Skeletal muscle tissue (tissue), 4 donors: Measurements from ENCODE around the gene PRKRIP1. TPM values are rescaled to one million over a fixed set of nuclear protein-coding genes. Genes with fewer than 3 reads are reported as not detected.
A peak's percentile ranks its signal among the peaks of the same experiment; 100 is the strongest.

Source experiments
- H3K27ac ChIP-seq: one replicate; pipeline ENCODE4 v1.7.0; 2013; ENCODE audit warnings: mild to moderate bottlenecking, low read depth, low read length, inconsistent platforms
- H3K27me3 ChIP-seq, 3 donors: one replicate each; pipeline ENCODE4 v1.7.0; 2013; ENCODE audit warnings: low read length in 3 of 3; ENCODE audit not compliant: control insufficient read depth in 3 of 3, insufficient read depth in 3 of 3
- H3K36me3 ChIP-seq, 3 donors: one replicate each; pipeline ENCODE4 v1.7.0; 2013; ENCODE audit warnings: low read length in 3 of 3; ENCODE audit not compliant: control insufficient read depth in 3 of 3, insufficient read depth in 3 of 3
- H3K4me1 ChIP-seq, 3 donors: one replicate each; pipeline ENCODE4 v1.7.0; 2013; ENCODE audit warnings: low read length in 3 of 3, mild to moderate bottlenecking in 3 of 3; ENCODE audit not compliant: control insufficient read depth in 3 of 3, insufficient read depth in 3 of 3
- H3K4me3 ChIP-seq, 3 donors: one replicate each; pipeline ENCODE4 v1.7.0; 2013; ENCODE audit warnings: low read length in 3 of 3
- H3K9ac ChIP-seq, 3 donors: one replicate each; pipeline ENCODE4 v1.7.0; 2013; ENCODE audit warnings: low read length in 3 of 3, mild to moderate bottlenecking in 3 of 3, moderate library complexity in 2 of 3, low read depth in 1 of 3
- H3K9me3 ChIP-seq, 3 donors: one replicate each; pipeline ENCODE4 v1.7.0; 2013; ENCODE audit warnings: low read length in 3 of 3; ENCODE audit not compliant: control insufficient read depth in 3 of 3
- total RNA-seq: library from RNA; depleted of rRNA; stranded (reverse); fragments of >200 nt; gene quantifications from one replicate; pipeline ENCODE4 v1.2.3, GENCODE V29; 2014
- donor health status: Osteomylitis.

PRKRIP1 gene
- total RNA-seq, 1 donor from 2014 or later, result 9.4 TPM

DNA sequence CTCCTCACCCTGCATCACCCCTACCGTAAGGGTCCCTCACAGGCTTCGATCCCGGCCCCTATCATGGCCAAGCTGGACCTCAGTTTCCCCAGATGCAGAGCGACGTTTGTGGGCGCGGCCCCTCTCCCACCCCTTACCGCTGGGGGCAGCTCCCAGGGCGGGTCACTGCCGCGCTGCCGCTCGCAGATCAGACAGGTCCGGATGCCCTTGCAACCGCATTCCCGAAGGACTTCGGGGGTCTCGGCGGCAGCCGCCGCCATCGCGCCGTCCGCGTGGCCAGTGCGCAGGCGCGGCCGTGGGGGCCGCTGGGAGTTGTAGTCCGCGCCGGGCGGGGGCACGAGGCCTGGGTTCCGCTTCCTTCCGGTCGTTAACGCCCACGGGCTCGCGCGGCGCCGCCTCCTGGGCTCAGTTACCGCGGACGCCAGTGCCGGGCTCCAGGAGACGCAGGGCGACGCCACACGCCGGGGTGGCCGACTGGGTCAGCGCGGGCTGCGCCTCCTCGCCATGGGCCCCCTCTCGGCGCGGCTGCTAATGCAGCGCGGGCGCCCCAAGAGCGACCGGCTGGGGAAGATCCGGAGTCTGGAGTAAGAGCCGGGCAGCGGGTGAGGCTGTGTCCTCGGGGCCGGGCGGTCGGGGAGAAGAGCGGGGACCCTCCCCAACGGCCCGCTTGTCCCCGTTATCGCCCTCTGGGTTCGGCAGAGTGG, 68.6 kb downstream of the PRKRIP1 start, which contains the start of the genes ALKBH4 and LRWD1:
Gene ALKBH4, minus strand, starts transcription at position 287 of the 704 bp plus-strand sequence. Its CDS starts 27 bp downstream, at position 260.
Gene LRWD1, plus strand, starts transcription at position 408 of the 704 bp plus-strand sequence. Its CDS starts 97 bp downstream, at position 505.
- peak within 1 kb of the TSS; percentile 64 for H3K27ac ChIP-seq
- peaks cover 0 to 7% (median 3%) of the 10 kb centered on the region in 3 donors for H3K36me3 ChIP-seq
- peaks cover 15 to 26% (median 20%) of the 10 kb centered on the region in 3 donors for H3K4me1 ChIP-seq
- H3K4me3 ChIP-seq, result peak within 1 kb of the TSS; percentile 98 to 100 (median 99)
- H3K9me3 ChIP-seq, result no peaks in the 10 kb centered on the region
- H3K9ac ChIP-seq, result peak within 1 kb of the TSS; percentile 96 to 99 (median 99)
- H3K27me3 ChIP-seq, result no peaks in the 10 kb centered on the region

DNA sequence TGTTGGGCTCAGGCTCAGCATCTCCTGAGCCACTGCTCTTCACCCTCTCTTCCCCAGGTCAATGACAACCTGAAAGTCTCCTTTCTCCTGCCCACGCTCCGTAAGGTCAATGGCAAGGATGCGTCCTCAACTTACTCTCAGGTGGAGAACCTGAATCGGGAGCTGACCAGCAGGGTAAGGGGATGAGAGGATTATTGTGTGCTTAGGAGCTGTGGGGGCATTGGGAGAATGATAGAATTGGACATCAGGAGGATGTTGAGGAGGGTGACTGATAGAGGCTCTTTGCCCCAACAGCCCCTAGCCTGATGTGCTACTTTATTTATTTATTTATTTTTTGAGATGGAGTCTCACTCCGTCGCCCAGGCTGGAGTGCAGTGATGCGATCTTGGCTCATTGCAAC, 69.9 kb downstream of the PRKRIP1 start:
- peak overlapping the region in 2 of 3 donors; percentile 61 to 96 for H3K9ac ChIP-seq

DNA sequence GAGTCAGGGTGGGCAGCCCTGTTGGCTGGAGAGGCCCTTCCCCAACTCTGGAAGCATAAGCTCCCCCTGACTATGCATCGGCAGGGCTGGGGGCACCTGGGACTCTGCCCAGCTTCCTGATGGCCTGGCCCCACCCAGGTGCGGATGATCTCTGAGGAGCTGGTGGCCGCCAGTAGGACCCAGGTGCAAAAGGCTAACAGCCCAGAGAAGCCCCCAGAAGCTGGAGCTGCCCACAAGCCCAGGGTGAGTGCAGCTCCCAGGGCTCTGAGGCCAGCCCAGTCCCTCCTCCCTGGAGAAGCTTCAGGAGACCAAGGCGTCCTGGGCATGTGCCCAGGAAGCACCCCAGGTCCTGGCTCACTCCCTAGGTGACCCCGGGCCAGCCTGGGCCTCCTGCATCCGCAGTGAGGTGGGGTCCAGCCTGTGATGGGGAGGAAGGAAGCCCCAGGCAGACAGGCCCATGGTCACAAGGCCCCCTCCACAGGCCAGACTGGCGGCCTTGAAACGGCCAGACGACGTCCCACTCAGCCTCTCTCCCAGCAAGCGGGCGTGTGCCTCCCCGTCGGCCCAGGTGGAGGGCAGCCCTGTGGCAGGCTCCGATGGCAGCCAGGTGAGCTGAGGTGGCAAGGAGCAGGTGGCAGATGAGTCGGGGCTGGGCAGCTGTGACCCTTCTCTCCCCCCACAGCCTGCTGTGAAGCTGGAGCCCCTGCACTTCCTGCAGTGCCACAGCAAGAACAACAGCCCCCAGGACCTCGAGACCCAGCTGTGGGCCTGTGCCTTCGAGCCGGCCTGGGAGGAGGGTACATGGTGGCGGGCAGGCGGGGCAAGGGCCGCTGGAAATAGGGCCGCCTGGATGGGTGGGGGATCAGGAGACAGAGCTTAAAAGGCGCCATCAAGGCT, 71.7 kb downstream of the PRKRIP1 start:
- Histone ChIP-seq H3K4me3 (no peak overlapping the region), H3K9me3 (no peaks in the 10 kb centered on the region), H3K36me3 (peaks cover 9 to 14% (median 10%) of the 10 kb centered on the region in 3 donors), H3K4me1 (peaks cover 19 to 32% (median 21%) of the 10 kb centered on the region in 3 donors), H3K9ac (no peak overlapping the region), H3K27ac (no peak overlapping the region), H3K27me3 (no peaks in the 10 kb centered on the region)

More for the DNA sequence above, 69.9 kb downstream of the PRKRIP1 start:
- Histone ChIP-seq H3K27me3 (no peaks in the 10 kb centered on the region), H3K36me3 (peaks cover 0 to 7% (median 3%) of the 10 kb centered on the region in 3 donors), H3K4me1 (peaks cover 20 to 32% (median 21%) of the 10 kb centered on the region in 3 donors), H3K9me3 (no peaks in the 10 kb centered on the region), H3K4me3 (peak overlapping the region in 2 of 3 donors; percentile 98 to 99), H3K27ac (no peak overlapping the region)

DNA sequence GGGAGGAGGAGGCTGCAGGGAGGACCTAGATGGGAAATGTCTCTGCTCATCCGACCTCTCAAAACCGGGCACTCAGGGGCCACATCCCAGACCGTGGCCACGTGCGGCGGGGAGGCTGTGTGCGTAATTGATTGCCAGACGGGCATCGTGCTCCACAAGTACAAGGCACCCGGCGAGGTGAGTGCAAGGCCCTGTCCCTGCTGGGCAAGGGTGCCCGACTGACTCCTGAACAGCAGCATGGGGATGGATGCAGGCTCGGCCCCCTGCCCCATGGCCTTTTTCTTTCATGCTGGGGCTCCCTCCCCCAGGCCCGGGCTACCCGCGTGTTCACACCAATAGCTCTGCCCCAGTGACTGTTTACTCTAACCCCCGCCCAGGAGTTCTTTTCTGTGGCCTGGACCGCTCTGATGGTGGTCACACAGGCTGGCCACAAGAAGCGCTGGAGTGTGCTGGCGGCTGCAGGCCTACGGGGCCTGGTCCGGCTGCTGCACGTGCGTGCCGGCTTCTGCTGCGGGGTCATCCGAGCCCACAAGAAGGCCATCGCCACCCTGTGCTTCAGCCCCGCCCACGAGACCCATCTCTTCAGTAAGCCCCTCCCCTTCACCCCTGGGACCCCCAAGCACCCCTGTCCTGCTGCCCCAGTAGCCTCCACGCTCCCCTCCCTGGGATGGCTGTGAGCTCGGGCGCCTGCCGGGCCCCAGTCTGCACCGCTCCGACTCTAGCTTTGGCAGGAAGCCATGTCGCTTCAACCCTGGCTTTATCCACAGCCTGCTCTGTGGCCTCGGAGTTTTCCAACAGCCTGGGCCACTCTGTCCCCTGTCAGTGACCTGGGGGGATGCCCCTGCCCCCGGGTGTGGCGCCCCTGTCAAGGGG, 72.6 kb downstream of the PRKRIP1 start:
- Histone ChIP-seq H3K4me3 (no peak overlapping the region), H3K4me1 (peaks cover 14 to 32% (median 18%) of the 10 kb centered on the region in 3 donors), H3K27me3 (no peaks in the 10 kb centered on the region), H3K27ac (no peak overlapping the region), H3K9me3 (no peaks in the 10 kb centered on the region), H3K36me3 (peaks cover 12 to 18% (median 14%) of the 10 kb centered on the region in 3 donors), H3K9ac (no peak overlapping the region)

DNA sequence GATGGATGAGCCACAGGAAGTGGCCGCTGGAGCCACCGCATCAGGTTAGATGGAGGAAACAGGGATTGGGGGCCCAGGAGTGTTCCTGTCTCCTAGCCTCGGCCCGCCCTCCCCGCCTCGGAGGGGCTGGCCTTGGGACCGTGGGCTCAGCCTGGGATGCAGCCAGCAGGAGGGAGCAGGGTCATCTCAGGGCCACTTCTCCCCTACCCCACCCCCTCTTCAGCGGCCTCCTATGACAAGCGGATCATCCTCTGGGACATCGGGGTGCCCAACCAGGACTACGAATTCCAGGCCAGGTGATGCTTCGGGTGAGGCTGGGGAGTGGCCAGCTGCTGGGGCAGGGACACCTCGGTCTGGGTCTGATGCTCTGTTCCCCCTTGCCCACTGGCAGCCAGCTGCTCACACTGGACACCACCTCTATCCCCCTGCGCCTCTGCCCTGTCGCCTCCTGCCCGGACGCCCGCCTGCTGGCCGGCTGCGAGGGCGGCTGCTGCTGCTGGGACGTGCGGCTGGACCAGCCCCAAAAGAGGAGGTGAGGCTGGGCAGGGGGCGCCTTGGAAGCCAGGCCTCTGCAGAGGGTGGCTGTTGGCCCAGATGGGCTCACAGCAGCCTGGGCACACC, 73.3 kb downstream of the PRKRIP1 start:
- no peaks in the 10 kb centered on the region for H3K9me3 ChIP-seq
- H3K36me3 ChIP-seq, result peaks cover 12 to 18% (median 14%) of the 10 kb centered on the region in 3 donors
- no peak overlapping the region for H3K9ac ChIP-seq
- no peak overlapping the region for H3K27ac ChIP-seq
- H3K4me1 ChIP-seq, result peaks cover 7 to 26% (median 13%) of the 10 kb centered on the region in 3 donors
- H3K27me3 ChIP-seq, result no peaks in the 10 kb centered on the region
- H3K4me3 ChIP-seq, result no peak overlapping the region

DNA sequence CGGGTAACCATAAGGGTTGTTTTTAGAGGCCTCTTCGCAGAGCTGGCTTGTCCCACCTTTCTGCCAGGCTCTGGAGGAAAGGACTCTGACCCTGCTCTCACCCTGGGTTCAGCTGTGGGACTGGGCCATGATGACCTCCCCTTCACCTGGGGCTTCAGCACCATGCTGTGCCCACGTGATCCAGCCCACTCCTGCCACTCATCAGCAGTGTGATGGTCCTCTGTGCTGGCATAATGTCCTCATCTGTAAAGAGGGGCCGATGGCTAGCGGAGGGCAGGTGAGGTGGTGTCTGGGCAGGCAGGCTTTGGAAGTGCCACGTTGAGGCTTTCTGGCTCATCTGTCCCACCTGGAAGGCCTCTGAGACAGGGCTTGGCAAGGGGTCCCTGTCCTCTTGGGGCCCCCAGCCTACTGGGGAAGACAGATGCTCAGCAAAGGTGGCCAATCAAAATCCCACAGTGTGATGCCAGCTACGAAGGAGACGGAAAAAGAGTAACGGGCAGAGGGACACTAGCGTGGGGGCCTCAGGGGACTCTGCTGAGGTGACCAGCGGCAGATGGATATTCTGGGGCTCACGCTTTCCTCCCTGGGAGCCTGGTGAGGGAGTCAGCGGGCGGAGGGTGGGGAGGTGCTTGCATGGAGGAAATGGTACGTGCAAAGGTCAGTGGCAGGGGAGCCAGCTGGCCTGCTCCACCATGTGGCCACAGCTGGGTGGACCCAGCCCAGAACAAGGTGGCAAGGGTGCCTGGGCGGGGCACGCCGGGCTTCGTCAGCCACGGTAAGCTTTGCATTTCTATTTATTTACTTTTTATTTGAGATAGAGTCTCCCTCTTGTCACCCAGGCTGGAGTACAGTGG, 74.0 kb downstream of the PRKRIP1 start:
- H3K4me1 ChIP-seq, result peaks cover 6 to 22% (median 13%) of the 10 kb centered on the region in 3 donors
- peaks cover 12 to 18% (median 14%) of the 10 kb centered on the region in 3 donors for H3K36me3 ChIP-seq
- no peaks in the 10 kb centered on the region for H3K9me3 ChIP-seq
- no peaks in the 10 kb centered on the region for H3K27me3 ChIP-seq
- H3K27ac ChIP-seq, result no peak overlapping the region
- peak overlapping the region in 1 of 3 donors; percentile 33 for H3K9ac ChIP-seq
- H3K4me3 ChIP-seq, result no peak overlapping the region

DNA sequence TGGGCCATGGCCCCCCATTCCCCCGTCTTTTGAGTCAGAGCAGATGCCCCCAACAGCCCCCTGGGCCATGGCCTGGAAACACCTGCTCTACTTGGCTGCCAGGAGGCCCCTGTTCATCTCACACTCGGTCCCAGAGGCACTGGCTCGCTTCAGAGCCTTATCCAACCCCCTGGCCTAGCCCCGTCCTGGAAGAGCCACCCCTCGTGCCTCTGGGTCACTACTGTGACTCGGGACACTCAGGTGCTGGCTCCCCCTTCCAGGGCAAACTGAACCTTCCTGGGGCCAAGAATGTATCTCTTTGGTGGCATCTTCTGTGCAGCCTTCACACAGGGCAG, 75.6 kb downstream of the PRKRIP1 start:
- H3K36me3 ChIP-seq, result peaks cover 12 to 18% (median 14%) of the 10 kb centered on the region in 3 donors
- H3K9ac ChIP-seq, result no peak overlapping the region
- no peaks in the 10 kb centered on the region for H3K27me3 ChIP-seq
- no peak overlapping the region for H3K27ac ChIP-seq
- no peak overlapping the region for H3K4me3 ChIP-seq
- H3K4me1 ChIP-seq, result peaks cover 0 to 13% (median 5%) of the 10 kb centered on the region in 3 donors
- H3K9me3 ChIP-seq, result no peaks in the 10 kb centered on the region

DNA sequence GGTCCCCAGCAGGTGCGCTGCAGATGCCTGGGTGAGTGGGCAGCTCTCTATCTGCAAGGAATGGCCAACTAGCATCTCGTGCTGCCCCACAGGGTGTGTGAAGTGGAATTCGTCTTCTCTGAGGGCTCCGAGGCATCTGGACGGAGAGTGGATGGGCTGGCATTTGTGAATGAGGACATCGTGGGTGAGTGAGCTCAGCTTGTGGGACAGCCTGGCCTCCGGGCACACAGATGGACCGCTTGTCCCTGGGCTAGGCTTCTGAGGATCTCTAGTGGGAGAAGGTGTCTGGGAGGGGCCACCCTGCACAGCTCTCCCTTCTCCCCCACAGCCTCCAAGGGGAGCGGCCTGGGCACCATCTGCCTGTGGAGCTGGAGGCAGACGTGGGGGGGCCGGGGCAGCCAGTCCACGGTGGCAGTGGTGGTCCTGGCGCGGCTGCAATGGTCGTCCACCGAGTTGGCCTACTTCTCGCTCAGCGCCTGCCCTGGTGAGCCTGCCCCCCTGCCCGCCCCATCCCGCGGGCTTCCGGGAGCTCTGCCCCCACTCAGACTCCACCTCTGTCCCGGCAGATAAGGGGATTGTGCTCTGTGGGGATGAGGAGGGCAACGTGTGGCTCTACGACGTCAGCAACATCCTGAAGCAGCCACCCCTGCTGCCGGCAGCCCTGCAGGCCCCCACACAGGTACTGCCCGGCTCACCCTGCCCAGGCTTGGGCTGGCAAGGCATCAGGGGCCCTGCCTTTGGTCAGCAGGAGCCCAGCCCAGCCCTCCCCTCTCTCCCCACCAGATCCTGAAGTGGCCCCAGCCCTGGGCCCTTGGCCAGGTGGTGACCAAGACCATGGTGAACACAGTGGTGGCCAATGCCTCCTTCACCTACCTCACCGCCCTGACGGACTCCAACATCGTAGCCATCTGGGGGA, 76.2 kb downstream of the PRKRIP1 start:
- H3K36me3 ChIP-seq, result peaks cover 12 to 18% (median 12%) of the 10 kb centered on the region in 3 donors
- no peak overlapping the region for H3K9ac ChIP-seq
- no peaks in the 10 kb centered on the region for H3K9me3 ChIP-seq
- H3K27ac ChIP-seq, result no peak overlapping the region
- H3K27me3 ChIP-seq, result no peaks in the 10 kb centered on the region
- H3K4me3 ChIP-seq, result no peak overlapping the region
- H3K4me1 ChIP-seq, result peaks cover 0 to 13% (median 5%) of the 10 kb centered on the region in 3 donors
